SU-DHL-6 (cell line): ENCODE measurements around the gene C3orf80.

Experiments used
- CTCF ChIP-seq: fragments of 200-600 bp; sonication (generic); IDR thresholded peaks from one replicate; pipeline ENCODE4 v1.5.1; 2017; ENCODE audit warnings: antibody characterized with exemption, mild to moderate bottlenecking, low read length, moderate library complexity; ENCODE audit not compliant: insufficient read depth, poor library complexity, severe bottlenecking
- EZH2phosphoT487 ChIP-seq: fragments of 200-600 bp; sonication (generic), shearing (Covaris generic); conservative IDR thresholded peaks from 2 replicates; pipeline ENCODE4 v1.6.1; 2018; ENCODE audit warnings: mild to moderate bottlenecking, antibody characterized with exemption, low read length, moderate library complexity, mixed read lengths

GRCh38 chr3:160199108-160199507, 26.1 kb upstream of the C3orf80 start:
- TF ChIP-seq CTCF (no peak), EZH2phosphoT487 (no peak)
